Measurements from ENCODE around the gene SPOCK1. TPM values are rescaled to one million over a fixed set of nuclear protein-coding genes. Genes with fewer than 3 reads are reported as not detected.
"Not testable (repeated sequence)": the region's sequence is repeated elsewhere in the genome, so short reads cannot be mapped to it uniquely, and the experiment has no call there.

The SPOCK1 gene
- total and polyA plus RNA-seq, 2 of the 13 experiments (the other 11 are each of a cell fraction or from before 2014, with no cell fraction given) = 0.18 to 0.29 TPM

DNA sequence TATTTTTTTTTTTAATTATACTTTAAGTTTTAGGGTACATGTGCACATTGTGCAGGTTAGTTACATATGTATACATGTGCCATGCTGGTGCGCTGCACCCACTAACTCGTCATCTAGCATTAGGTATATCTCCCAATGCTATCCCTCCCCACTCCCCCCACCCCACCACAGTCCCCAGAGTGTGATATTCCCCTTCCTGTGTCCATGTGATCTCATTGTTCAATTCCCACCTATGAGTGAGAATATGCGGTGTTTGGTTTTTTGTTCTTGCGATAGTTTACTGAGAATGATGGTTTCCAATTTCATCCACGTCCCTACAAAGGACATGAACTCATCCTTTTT lies 351 bp upstream of the SPOCK1 start:
- H3K27ac ChIP-seq (ENCODE audit: extremely low read length, insufficient read depth, low read length); BruUV-seq (replicated peaks); DNase-seq (ENCODE audit: low spot score); H3K4me1 ChIP-seq (ENCODE audit: insufficient read depth, low read length); H3K36me3 ChIP-seq (replicated peaks in 1 of 2; ENCODE audit: control insufficient read depth in 1 of 2, insufficient read depth in 2 of 2, low read length in 2 of 2); ATAC-seq; H3K9me3 ChIP-seq (ENCODE audit: low read length); POLR2A ChIA-PET; FAIRE-seq; H3K4me3 ChIP-seq (replicated peaks in 1 of 3; ENCODE audit: insufficient read depth in 1 of 3, low read depth in 2 of 3, low read length in 3 of 3); H4K20me1 ChIP-seq (ENCODE audit: insufficient read depth, low read length); H3K4me2 ChIP-seq (ENCODE audit: low read depth, low read length); H2AFZ ChIP-seq (ENCODE audit: low read length); H3K9ac ChIP-seq (ENCODE audit: insufficient read depth, low read depth, low read length); H3K79me2 ChIP-seq (ENCODE audit: insufficient read depth, low read length): not testable (repeated sequence)
- in situ Hi-C loops (cut with HindIII; ENCODE audit: extremely low pct_ligation_motif_present, low pct_unique_long_range_greater_than_20kb) (loop anchor here (10.0 kb wide), 2 partner anchors 155 to 185 kb away; no protein-coding TSS in a partner anchor), intact Hi-C loops (cut with micrococcal nuclease; ENCODE audit: unreplicated experiment) (loop anchor here (1.0 kb wide), 1 partner anchor 155 kb away; no protein-coding TSS in a partner anchor)
- WGBS (ENCODE audit: low lambda C conversion rate) = 70% methylated on average over 2 of the region's 5 CpGs
- CTCF ChIA-PET (ENCODE audit: low intra/inter-chr PET ratio, low total read pairs) = interaction anchor here (1.6 kb wide), 2 partner anchors 155 to 179 kb away, joined by 8 to 15 read pairs; no protein-coding TSS in a partner anchor
- peaks cover 0 to 11% of the 10 kb centered on the region in 2 experiments; a peak in 2 of 5 replicates for H3K27me3 ChIP-seq (ENCODE audit: control insufficient read depth in 1 of 2, insufficient read depth in 2 of 2, low read length in 2 of 2)

- H3K4me3 ChIP-seq (replicated peaks in 1 of 3; ENCODE audit: insufficient read depth in 1 of 3, low read depth in 2 of 3, low read length in 3 of 3) = no peak overlapping the region
- DNase-seq (ENCODE audit: low spot score) = no peak
- TF ChIP-seq ZFYVE20 (CRISPR knock-in tag; IDR thresholded peaks at IDR 0.05; ENCODE audit: borderline replicate concordance, low read depth) (no peak), ZSCAN21 (CRISPR knock-in tag; IDR thresholded peaks at IDR 0.05; ENCODE audit: borderline replicate concordance) (no peak), ZNF850 (CRISPR knock-in tag; conservative IDR thresholded peaks at IDR 0.05) (no peak), NR3C1 (CRISPR knock-in tag; IDR thresholded peaks at IDR 0.05) (no peak), MLX (CRISPR knock-in tag; IDR thresholded peaks at IDR 0.05) (no peak)
- TF ChIP-seq, protein P1, sequence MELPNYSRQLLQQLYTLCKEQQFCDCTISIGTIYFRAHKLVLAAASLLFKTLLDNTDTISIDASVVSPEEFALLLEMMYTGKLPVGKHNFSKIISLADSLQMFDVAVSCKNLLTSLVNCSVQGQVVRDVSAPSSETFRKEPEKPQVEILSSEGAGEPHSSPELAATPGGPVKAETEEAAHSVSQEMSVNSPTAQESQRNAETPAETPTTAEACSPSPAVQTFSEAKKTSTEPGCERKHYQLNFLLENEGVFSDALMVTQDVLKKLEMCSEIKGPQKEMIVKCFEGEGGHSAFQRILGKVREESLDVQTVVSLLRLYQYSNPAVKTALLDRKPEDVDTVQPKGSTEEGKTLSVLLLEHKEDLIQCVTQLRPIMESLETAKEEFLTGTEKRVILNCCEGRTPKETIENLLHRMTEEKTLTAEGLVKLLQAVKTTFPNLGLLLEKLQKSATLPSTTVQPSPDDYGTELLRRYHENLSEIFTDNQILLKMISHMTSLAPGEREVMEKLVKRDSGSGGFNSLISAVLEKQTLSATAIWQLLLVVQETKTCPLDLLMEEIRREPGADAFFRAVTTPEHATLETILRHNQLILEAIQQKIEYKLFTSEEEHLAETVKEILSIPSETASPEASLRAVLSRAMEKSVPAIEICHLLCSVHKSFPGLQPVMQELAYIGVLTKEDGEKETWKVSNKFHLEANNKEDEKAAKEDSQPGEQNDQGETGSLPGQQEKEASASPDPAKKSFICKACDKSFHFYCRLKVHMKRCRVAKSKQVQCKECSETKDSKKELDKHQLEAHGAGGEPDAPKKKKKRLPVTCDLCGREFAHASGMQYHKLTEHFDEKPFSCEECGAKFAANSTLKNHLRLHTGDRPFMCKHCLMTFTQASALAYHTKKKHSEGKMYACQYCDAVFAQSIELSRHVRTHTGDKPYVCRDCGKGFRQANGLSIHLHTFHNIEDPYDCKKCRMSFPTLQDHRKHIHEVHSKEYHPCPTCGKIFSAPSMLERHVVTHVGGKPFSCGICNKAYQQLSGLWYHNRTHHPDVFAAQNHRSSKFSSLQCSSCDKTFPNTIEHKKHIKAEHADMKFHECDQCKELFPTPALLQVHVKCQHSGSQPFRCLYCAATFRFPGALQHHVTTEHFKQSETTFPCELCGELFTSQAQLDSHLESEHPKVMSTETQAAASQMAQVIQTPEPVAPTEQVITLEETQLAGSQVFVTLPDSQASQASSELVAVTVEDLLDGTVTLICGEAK (IDR thresholded peaks at IDR 0.05) = no peak
- TF ChIP-seq, protein P1 (CRISPR knock-in tag; IDR thresholded peaks at IDR 0.05) = no peak
Observed at GRCh38 chr5:137498301-137498735, 808 bp downstream of the SPOCK1 start.

More at GRCh38 chr5:137498301-137498735, 808 bp downstream of the SPOCK1 start:
- Histone ChIP-seq H3K79me2 (ENCODE audit: insufficient read depth, low read length) (no peaks in the 10 kb centered on the region), H3K36me3 (replicated peaks in 1 of 2; ENCODE audit: control insufficient read depth in 1 of 2, insufficient read depth in 2 of 2, low read length in 2 of 2) (no peaks in the 10 kb centered on the region), H3K27ac (ENCODE audit: extremely low read length, insufficient read depth, low read length) (no peak overlapping the region), H3K4me1 (ENCODE audit: insufficient read depth, low read length) (no peaks in the 10 kb centered on the region), H3K27me3 (ENCODE audit: control insufficient read depth in 1 of 2, insufficient read depth in 2 of 2, low read length in 2 of 2) (peaks cover 0 to 11% of the 10 kb centered on the region in 2 experiments; a peak in 2 of 5 replicates), H3K4me2 (ENCODE audit: low read depth, low read length) (no peak overlapping the region), H3K9ac (ENCODE audit: insufficient read depth, low read depth, low read length) (no peak overlapping the region), H4K20me1 (ENCODE audit: insufficient read depth, low read length) (no peaks in the 10 kb centered on the region), H3K9me3 (ENCODE audit: low read length) (no peaks in the 10 kb centered on the region), H2AFZ (ENCODE audit: low read length) (no peak overlapping the region)
- ChIA-PET POLR2A (no interaction called here), CTCF (ENCODE audit: low intra/inter-chr PET ratio, low total read pairs) (interaction anchor here (1.6 kb wide), 2 partner anchors 154 to 178 kb away, joined by 8 to 15 read pairs; no protein-coding TSS in a partner anchor)
- no TSS peak for BruUV-seq (replicated peaks)
- whole genome bisulfite sequencing (ENCODE audit: low lambda C conversion rate) = 20% methylated on average over 1 of the region's 57 CpGs
- ATAC-seq (no peak), FAIRE-seq (no peak)
- intact Hi-C loops (cut with micrococcal nuclease; ENCODE audit: unreplicated experiment) (no loop called here), in situ Hi-C loops (cut with HindIII; ENCODE audit: extremely low pct_ligation_motif_present, low pct_unique_long_range_greater_than_20kb) (loop anchor here (10.0 kb wide), 2 partner anchors 154 to 184 kb away; no protein-coding TSS in a partner anchor)
